GM12878 (cell line): ENCODE measurements around the gene DNHD1. TPM values are rescaled to one million over a fixed set of nuclear protein-coding genes. Genes with fewer than 3 reads are reported as not detected.

Experiments
- ATAC-seq: fragments of 200-7000 bp; cut with Tn5 transposase; 3 replicates; pipeline ENCODE4 v1.9.1; 2020; ENCODE audit warnings: mild to moderate bottlenecking, moderate library complexity
- BruUV-seq: library from RNA; stranded (reverse); fragments of 400-500 nt; replicated peaks from 2 replicates; lab custom pipeline; 2021; lab: Mats Ljungman, UMichigan
- CTCF ChIA-PET: fragments of 300-600 bp; sonication (Branson Sonifier 250); formaldehyde crosslinking; extraction: SDS; loops from one replicate; lab custom pipeline; 2021; ENCODE audit warnings: inconsistent platforms; lab: Yijun Ruan, JAX
- POLR2A ChIA-PET: fragments of 350-600 bp; formaldehyde crosslinking; extraction: SDS; loops from one replicate; lab custom pipeline; 2021; ENCODE audit warnings: inconsistent platforms; lab: Charles Lee
- RAD21 ChIA-PET: fragments of 300-600 bp; sonication (Branson Sonifier 250); formaldehyde crosslinking; loops from one replicate; lab custom pipeline; 2023; ENCODE audit warnings: antibody characterized with exemption; ENCODE audit not compliant: unreplicated experiment; lab: Charles Lee
- SMC1A ChIA-PET: fragments of 300-600 bp; sonication (Branson Sonifier 250); formaldehyde crosslinking; loops from one replicate; lab custom pipeline; 2023; ENCODE audit not compliant: unreplicated experiment, uncharacterized antibody; lab: Charles Lee
- DNase-seq: peaks from one replicate; pipeline ENCODE4 v3.0.0-alpha.2; 2011; ENCODE audit warnings: low read depth, low spot score
- FAIRE-seq: peaks from 3 replicates; lab custom pipeline; 2011; peaks lifted over from hg19 to GRCh38; lab: Jason Lieb, UNC
- H2AFZ ChIP-seq: 2 replicates; pipeline ENCODE4 v1.6.0; 2011; ENCODE audit warnings: low read depth, low read length, control low read depth; ENCODE audit not compliant: control insufficient read depth
- H3K27ac ChIP-seq: 2 replicates; pipeline ENCODE4 v1.5.1; 2011; ENCODE audit warnings: control low read depth; ENCODE audit not compliant: control insufficient read depth, insufficient read depth
- H3K27me3 ChIP-seq, 2 experiments: replicated peaks in 1 of 2; 2 replicates each; pipeline versions ENCODE4 v1.6.0 to v1.6.1; 2011; ENCODE audit warnings: low read length in 1 of 2; ENCODE audit not compliant: control insufficient read depth in 2 of 2, insufficient read depth in 2 of 2
- H3K36me3 ChIP-seq, 2 experiments: 2 replicates each; pipeline ENCODE4 v1.5.1; 2011; ENCODE audit warnings: low read length in 1 of 2; ENCODE audit not compliant: control insufficient read depth in 2 of 2, insufficient read depth in 2 of 2
- H3K4me1 ChIP-seq: 2 replicates; pipeline ENCODE4 v1.6.1; 2011; ENCODE audit warnings: mild to moderate bottlenecking, low read length, moderate library complexity, mixed read lengths; ENCODE audit not compliant: control insufficient read depth, insufficient read depth
- H3K4me2 ChIP-seq: 2 replicates; pipeline ENCODE4 v1.6.0; 2011; ENCODE audit warnings: control low read depth; ENCODE audit not compliant: control insufficient read depth, insufficient read depth
- H3K4me3 ChIP-seq: fragments of 200-600 bp; sonication (generic); 2 replicates; pipeline ENCODE4 v1.5.1; 2016
- H3K79me2 ChIP-seq: 2 replicates; pipeline ENCODE4 v1.6.0; 2011; ENCODE audit warnings: low read length; ENCODE audit not compliant: control insufficient read depth, insufficient read depth
- H3K9ac ChIP-seq: 2 replicates; pipeline ENCODE4 v1.8.0; 2011; ENCODE audit warnings: low read length, control low read depth, mixed read lengths; ENCODE audit not compliant: control insufficient read depth, insufficient read depth
- H3K9me3 ChIP-seq: replicated peaks from 3 replicates; pipeline ENCODE4 v1.5.1; 2011; ENCODE audit warnings: mild to moderate bottlenecking, low read length; ENCODE audit not compliant: control insufficient read depth, insufficient read depth
- H4K20me1 ChIP-seq: 2 replicates; pipeline ENCODE4 v1.6.0; 2011; ENCODE audit not compliant: control insufficient read depth, insufficient read depth
- HDGF ChIP-seq: fragments of 450-650 bp; IDR thresholded peaks from 2 replicates; pipeline ENCODE4 v1.6.1; 2016; ENCODE audit warnings: antibody characterized with exemption
- LARP7 ChIP-seq: fragments of 450-650 bp; IDR thresholded peaks from 2 replicates; pipeline ENCODE4 v1.6.1; 2017; ENCODE audit warnings: mild to moderate bottlenecking
- RUNX3 ChIP-seq: IDR thresholded peaks from 2 replicates; pipeline ENCODE4 v1.6.1; 2012; ENCODE audit warnings: low read length, inconsistent platforms
- ZNF622 ChIP-seq: fragments of 450-650 bp; IDR thresholded peaks from 2 replicates; pipeline ENCODE4 v1.6.1; 2017; ENCODE audit warnings: mild to moderate bottlenecking, inconsistent platforms
- WGBS: methylation state at CpG from one replicate; pipeline ENCODE4 v1.1.6; 2016; ENCODE audit warnings: low lambda C conversion rate; ENCODE audit not compliant: insufficient replicate concordance, insufficient coverage; ENCODE audit errors: missing lambda C conversion rate; 5-methylcytosine and 5-hydroxymethylcytosine counted together
- in situ Hi-C: fragments of 300-500 bp; cut with MboI; formaldehyde crosslinking; loops from 9 replicates; pipeline ENCODE4 v1.14.3; 2018; ENCODE audit warnings: mixed read lengths
- intact Hi-C: fragments of 100-400 bp; cut with micrococcal nuclease; formaldehyde crosslinking; loops from one replicate; pipeline ENCODE4 v1.14.2; 2022; ENCODE audit not compliant: unreplicated experiment
- polyA plus RNA-seq, 11 experiments: library from polyadenylated mRNA; depleted of rRNA in 4 of 11; unstranded in 6 of 11; stranded (reverse) in 5 of 11; fragments of >200 nt; fragmentation: Nextera tagmentation in 4 of 11; fragmentation: Illumina TruSeq in 1 of 11; extraction: Ambion mirVana in 4 of 11; extraction: Trizol in 1 of 11; gene quantifications; 1 replicate in 1 of 11; 2 replicates in 10 of 11; pipeline versions ENCODE4 v1.2.1 to v1.2.3, GENCODE V29; 2011 to 2016; ENCODE audit warnings: inconsistent platforms in 2 of 11, missing spikeins in 2 of 11, low read depth in 1 of 11
- total RNA-seq, 4 experiments: library from RNA; depleted of rRNA in 3 of 4; stranded (reverse); fragments of >200 nt in 3 of 4; fragmentation: Illumina TruSeq in 1 of 4; extraction: Trizol in 1 of 4; gene quantifications; 2 replicates each; pipeline versions ENCODE4 v1.2.1 to v1.2.3, GENCODE V29; 2013 to 2021

Gene DNHD1
- total and polyA plus RNA-seq, 10 of the 15 experiments (the other 5 are each of a cell fraction or from before 2014, with no cell fraction given): 0.99 to 16.9 (median 8.6) TPM

DNA sequence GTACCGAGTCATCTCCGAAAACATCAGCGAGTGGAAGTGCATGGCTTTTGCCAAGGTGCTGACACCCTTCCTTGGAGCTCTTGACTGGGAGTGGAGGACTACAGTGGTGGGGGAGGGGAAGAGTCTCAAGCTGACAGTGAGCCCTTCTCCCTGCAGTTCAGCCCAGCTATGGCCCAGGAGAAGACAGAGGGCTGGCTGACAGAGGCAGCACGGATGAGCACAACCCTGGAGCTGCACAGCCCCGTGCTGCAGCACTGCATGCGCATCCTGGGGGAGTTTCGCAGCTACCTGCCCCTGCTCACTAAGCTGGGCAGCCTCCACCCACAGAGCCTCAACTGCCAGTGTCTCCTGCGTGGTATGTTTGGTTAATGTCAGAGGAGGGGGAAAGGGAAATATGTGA is 41.4 kb downstream of the DNHD1 start:
- no TSS peak for BruUV-seq
- no peaks in the 10 kb centered on the region for H3K9me3 ChIP-seq
- TF ChIP-seq RUNX3 (no peak), LARP7 (0 out of 2 replicates have a peak, but pooled peaks have one; percentile 24)
- no peak overlapping the region for H3K4me2 ChIP-seq
- WGBS: 98% methylated on average over 8 of the region's 8 CpGs
- no peaks in the 10 kb centered on the region for H4K20me1 ChIP-seq
- FAIRE-seq (no peak), DNase-seq (no peak), ATAC-seq (no peak)
- POLR2A ChIA-PET: no interaction called here
- H3K27me3 ChIP-seq: no peaks in the 10 kb centered on the region
- H3K36me3 ChIP-seq: no peaks in the 10 kb centered on the region
- SMC1A ChIA-PET: no interaction called here
- no peak overlapping the region for H2AFZ ChIP-seq
- no peak overlapping the region for H3K27ac ChIP-seq
- H3K9ac ChIP-seq: no peak overlapping the region
- CTCF ChIA-PET: interaction anchor here (0.9 kb wide), 1 partner anchor 208 kb away, joined by 4 read pairs; no protein-coding TSS in a partner anchor
- no peak overlapping the region for H3K4me3 ChIP-seq
- intact Hi-C loops (no loop called here), in situ Hi-C loops (no loop called here)
- no peaks in the 10 kb centered on the region for H3K79me2 ChIP-seq
- RAD21 ChIA-PET: no interaction called here
- H3K4me1 ChIP-seq: no peaks in the 10 kb centered on the region

DNA sequence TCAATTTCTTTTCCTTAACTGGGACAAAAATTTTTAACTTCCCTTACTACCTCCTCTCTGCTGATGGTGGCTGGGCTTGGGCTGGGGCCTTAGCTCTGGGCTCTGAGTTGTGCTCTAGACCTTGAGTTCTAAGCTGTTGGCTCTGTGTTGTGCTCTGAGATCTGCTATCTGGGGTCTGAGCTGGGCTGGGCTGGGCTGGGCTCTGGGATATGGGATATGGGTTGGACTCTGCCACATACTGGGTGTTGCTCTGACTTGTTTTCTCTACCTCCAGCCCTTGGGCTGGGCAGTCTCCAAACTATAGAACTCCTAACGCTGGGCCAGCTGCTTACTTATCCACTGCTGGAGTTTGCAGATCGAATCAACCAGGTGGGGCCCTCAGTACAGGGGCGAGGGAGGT is 41.9 kb downstream of the DNHD1 start:
- no peak overlapping the region for H3K27ac ChIP-seq
- in situ Hi-C loops: no loop called here
- no peak overlapping the region for H2AFZ ChIP-seq
- no peaks in the 10 kb centered on the region for H3K27me3 ChIP-seq
- no peaks in the 10 kb centered on the region for H3K4me1 ChIP-seq
- intact Hi-C loops: no loop called here
- H3K9me3 ChIP-seq: no peaks in the 10 kb centered on the region
- H3K4me3 ChIP-seq: no peak overlapping the region
- ChIA-PET RAD21 (no interaction called here), SMC1A (no interaction called here), CTCF (interaction anchor here (0.6 to 3.3 kb wide), 3 partner anchors 8 to 207 kb away, joined by 3 to 20 read pairs (median 4); no protein-coding TSS in a partner anchor), POLR2A (no interaction called here)
- no TSS peak for BruUV-seq
- DNase-seq (no peak), ATAC-seq (no peak), FAIRE-seq (no peak)
- no peaks in the 10 kb centered on the region for H4K20me1 ChIP-seq
- TF ChIP-seq HDGF (no peak), ZNF622 (no peak)
- H3K9ac ChIP-seq: no peak overlapping the region
- 69% methylated on average over 3 of the region's 3 CpGs for WGBS
- no peaks in the 10 kb centered on the region for H3K36me3 ChIP-seq
- no peak overlapping the region for H3K4me2 ChIP-seq
- H3K79me2 ChIP-seq: no peaks in the 10 kb centered on the region
